NCI-H2029 treated with DMSO at 0.1 percent for 48 hours (cell line): ENCODE measurements around the gene MEIS1.
"Not testable (repeated sequence)": the region's sequence is repeated elsewhere in the genome, so short reads cannot be mapped to it uniquely, and the experiment has no call there.

Source experiments
- DNase-seq: peaks from one replicate; lab custom pipeline; 2025; lab: John Stamatoyannopoulos, UW

MEIS1 gene

DNA sequence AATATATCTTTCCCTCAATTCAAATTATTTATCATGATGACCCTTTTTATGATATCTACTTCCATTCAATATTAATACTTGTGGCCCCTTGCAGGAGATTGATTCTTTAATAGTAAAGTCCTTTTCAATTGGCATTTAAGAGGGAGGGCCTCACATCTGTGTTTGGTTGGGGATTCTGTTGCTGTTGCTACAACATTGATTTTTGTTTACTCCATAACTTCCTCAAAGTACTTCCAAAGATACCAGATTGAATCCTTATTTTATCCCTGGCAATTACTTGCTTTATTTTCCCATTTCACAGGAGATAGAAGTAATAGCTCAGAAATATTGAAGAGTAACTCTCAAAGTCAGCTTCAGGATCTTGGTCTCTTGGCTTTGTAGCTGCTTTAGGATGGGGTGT, 32.8 kb downstream of the MEIS1 start:
- DNase-seq, result no peak

DNA sequence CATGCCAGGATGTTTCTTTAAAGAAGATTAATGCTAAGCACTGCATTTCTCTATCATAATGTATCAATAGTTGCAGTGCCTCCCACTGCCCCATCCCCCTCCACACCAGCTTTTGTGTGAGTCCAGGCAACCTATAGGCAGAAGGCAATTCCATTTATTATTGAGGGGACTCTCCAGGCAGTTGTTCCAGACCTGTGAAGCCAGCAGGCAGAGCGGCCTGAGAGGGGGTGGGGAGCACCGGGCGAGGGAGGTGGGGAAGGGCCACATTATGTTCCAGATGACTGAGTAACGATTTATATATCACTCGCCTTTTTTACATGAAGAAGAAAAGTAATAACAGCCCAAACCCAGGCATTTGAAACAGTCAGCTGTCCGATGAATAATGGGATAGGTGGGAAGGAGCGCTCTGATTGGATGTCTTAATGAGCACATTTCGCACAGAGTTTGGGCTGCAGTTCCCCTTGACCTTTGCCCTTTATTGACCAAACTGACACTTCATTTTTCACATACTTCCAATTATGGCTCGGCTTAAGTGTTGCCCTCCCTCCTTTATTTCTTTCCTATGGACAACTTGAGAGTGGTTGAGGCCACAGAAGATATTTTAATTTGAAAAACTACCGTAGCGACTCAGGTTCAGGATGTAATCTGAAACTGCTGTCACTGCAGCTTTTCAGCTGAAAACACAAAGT, 34.4 kb downstream of the MEIS1 start:
- no peak for DNase-seq

- DNase-seq, result no peak
Observed at GRCh38 chr2:66470199-66470598, 35.3 kb downstream of the MEIS1 start.

DNA sequence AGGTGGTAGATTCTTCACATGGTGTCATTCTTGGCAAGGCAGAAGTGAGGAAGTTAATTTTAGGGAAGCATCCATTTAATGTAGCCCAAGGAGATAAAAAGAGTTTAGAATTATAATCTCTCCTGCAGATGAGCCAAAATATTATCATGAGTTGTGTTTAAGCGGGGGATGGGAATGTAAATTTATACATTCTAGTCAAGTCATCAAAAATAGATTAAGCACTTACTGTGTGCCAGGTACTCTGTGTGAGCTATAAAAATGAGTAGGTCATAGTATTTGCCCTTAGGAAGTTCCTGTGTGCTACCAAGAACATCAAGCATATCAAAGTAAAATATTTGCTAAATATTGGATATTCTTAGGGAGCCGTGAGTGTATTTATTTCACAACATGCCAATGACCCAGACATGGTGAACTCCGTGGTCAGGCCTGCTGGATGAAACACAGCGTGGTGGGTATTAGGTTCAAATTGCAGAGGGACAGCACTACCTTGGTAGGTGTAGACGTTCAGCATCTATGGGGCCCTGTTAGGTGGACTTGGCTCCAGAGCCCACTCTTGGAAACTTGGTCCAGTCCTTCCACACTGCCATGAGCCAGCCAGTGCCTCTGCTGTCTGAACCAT, 37.4 kb downstream of the MEIS1 start:
- no peak for DNase-seq

GRCh38 chr2:66477135-66477842, 42.4 kb downstream of the MEIS1 start:
- DNase-seq, result no peak

DNA sequence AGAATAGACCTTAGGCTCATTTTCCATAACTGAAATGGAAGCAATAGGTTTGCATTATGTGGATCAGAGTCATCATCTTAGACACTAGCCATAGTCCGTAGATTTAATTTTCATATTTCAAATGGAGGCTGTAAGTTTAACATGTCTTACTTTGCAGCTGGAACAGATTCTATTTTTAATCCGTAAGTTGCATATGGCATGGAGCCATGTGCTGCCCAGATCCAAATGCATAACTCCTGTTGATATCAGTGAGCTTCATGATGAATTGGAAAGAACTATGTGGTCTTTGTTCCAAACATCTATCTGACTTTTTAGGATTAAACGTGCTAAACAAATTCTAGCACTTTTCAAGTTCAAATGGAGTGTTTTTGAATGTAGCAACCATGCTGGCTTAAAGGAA, 43.4 kb downstream of the MEIS1 start:
- DNase-seq, result no peak

- peak; percentile 77 for DNase-seq
Observed at GRCh38 chr2:66478731-66479316, 43.9 kb downstream of the MEIS1 start.

GRCh38 chr2:66481100-66481549, 46.2 kb downstream of the MEIS1 start:
- DNase-seq, result no peak

DNA sequence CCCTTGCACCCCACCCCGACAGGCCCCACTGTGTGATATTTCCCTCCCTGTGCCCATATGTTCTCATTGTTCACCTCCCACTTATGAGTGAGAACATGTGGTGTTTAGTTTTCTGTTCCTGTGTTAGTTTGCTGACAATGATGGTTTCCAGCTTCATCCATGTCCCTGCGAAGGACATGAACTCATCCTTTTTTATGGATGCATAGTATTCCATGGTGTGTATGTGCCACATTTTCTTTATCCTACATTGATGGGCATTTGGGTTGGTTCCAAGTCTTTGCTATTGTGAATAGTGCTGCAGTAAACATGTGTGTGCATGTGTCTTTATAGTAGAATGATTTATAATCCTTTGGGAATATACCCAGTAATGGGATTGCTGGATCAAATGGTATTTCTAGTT, 50.3 kb downstream of the MEIS1 start:
- DNase-seq, result not testable (repeated sequence)

DNA sequence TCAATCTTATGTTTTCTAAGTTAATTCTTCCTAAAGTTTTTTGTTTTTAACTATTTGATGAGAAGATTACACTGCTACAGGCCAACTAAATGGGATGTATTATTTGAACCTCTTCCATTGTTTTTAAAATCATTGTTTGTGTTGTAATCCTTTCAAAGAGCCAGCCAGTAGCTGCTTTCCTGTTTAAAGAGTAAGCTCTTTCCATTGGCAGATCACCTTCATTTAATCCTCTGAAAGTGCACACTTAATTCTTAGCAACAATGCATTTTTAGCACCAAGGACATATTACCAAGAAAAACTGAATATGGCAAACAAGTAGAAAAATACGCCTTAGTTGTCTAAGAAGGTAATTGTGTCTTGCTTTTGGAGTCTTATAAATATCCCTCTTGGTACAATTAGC, 54.0 kb downstream of the MEIS1 start:
- DNase-seq, result peak; percentile 20

- DNase-seq, result no peak
Observed at GRCh38 chr2:66489436-66489835, 54.5 kb downstream of the MEIS1 start.

DNA sequence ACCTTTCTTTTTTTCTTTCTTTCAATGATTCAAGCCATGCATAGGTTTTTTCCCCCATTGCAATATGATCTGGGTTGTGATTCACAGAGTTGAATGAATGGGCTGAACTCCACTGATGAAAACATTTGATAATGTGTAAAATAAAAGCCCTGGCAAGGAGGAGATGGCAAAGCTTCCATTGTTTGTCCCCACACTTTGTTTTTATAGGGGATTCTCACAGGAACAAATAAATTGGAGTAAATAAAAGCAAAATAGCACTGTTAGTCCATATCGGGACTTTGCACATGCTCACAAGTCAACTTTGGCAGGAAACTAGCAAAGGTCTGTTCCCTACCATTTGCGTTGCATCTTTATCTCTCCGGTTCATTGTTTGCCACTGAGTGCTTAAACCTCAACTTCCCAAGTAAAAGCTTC, 55.7 kb downstream of the MEIS1 start:
- DNase-seq, result no peak

DNA sequence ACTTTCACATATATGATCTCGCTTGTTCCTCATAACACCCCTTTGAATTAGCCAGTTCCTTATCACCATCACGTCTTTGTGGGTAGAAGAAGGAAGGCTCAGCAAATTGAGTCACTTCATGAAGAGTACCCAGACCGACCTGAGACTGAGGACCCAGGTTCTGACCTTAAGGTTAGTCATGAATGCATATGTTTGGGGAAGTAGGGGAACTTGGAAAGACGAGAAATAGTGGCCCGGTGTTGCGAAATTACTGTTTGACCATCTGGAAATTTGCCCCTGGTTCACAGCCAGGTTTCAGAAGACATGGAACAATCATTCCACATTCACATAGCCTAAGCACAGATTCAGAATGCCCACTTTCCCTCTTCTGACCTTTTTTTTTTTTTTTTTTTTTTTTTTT, 59.8 kb downstream of the MEIS1 start:
- no peak for DNase-seq

DNA sequence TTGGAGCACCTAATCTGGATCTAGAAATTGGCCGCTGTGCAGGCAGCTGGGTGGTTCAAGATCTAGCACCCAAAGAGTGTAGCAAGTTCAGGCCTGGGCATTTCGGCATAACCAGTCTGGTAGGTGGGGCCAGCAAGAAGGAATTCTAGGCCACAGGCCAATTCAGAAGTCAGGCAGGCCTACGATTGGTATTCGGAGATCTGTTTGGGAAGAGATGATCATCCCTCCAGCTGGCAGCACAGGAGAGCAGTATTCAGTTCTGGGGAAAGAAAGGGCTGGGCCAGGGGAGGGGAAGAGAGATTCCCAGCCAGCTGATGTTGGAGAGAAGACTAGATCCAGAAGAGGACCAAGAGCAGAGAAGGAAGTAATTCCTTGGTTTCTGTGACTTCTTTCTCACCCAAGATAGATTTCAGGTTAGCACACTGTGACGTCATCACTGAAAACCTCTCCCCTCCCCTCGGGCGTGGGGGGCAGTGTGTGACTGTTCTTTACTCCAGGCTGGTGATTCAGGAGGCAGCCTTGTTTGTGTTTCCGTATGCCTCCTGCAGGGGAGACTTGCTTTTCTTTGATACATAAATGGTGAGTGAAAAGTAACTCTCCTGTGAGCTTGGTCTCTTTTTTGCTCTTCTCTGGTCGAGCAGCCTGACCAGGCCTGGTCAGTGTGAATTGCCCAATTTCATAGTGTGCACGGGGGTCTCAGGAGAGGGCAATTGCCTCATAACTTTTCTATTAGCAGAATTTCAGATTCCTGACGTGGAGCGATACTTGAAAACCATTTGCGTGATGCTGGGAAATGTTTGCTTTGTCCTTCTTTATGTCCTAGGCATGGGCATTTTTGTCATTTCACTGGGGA, 61.1 kb downstream of the MEIS1 start:
- no peak for DNase-seq

DNA sequence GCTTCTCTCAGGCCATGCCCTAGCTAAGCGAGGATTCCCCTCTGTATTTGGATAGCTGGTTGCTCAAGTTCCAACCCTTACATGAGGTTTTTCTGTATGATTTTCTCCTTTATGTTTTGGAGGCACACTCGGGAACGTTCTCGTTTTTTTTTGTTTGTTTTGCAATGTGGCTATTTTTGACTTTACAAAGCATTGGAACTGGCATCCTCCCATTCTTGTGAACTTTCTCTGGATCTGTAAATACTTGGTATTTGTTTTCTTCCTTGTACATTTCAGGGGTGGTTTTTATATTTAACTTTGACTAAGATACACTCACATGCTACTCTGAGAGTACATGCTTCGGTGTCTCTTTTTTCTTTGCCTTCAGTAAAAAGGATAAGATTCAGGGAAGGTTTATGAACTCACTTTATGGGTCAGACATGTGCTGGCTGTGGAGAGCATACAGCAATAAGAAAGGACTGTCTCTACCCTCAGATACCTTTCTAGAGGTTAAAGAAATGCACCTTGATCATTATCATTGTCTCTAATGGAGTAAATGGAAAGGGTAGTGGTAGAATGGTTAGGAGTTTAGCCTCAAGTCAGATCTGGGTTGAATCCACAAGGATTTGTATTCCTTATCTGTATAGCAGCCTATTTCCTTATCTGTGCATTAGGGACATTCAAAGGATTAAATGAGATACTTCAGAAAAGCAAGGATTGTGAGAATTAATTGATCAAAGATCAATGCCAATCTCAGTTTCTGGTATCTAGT, 61.9 kb downstream of the MEIS1 start:
- DNase-seq, result no peak

- DNase-seq, result no peak
Observed at GRCh38 chr2:66497431-66498288, 62.7 kb downstream of the MEIS1 start.

- no peak for DNase-seq
Observed at GRCh38 chr2:66498289-66498975, 63.5 kb downstream of the MEIS1 start.

DNA sequence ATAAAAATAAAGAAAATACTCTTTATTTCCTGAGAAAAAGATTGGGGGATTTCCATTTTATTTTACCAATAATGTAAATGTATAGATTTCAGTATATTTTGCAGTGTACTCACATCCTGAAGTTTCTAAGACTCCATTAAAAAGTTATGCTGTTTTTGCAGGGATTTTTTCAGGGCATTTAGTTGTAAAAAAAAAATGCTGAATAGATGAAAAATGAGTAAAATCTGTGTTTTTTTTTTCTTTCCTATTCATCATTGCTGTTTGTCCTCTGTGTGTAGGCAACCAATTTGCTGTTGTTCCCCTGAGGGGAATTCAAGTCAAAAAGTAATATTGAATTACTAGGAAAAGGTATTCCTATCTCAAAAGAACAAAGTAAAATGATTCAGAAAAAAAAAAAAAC, 66.3 kb downstream of the MEIS1 start:
- no peak for DNase-seq

DNA sequence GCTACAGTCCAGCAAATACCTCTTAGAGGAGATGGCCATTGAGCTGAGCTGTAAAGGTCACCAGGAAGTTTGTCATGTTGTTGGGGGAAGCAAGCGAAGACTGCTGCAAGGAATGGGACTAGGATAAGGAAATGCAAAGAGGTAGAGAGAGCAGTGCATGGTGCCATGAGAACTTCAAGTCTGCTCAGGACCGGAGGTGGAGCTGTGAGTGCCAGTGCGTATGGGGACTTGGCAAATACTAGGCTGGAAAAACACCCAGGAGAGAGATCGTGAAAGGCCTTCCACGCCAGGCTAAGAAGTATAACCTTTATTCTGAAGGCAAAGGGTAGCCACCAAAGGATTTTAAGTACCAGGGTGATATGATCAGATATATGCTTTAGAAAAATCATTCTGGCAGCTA, 71.3 kb downstream of the MEIS1 start:
- DNase-seq, result no peak
